ENCODE data around the gene FBXW7.

Gene FBXW7

DNA sequence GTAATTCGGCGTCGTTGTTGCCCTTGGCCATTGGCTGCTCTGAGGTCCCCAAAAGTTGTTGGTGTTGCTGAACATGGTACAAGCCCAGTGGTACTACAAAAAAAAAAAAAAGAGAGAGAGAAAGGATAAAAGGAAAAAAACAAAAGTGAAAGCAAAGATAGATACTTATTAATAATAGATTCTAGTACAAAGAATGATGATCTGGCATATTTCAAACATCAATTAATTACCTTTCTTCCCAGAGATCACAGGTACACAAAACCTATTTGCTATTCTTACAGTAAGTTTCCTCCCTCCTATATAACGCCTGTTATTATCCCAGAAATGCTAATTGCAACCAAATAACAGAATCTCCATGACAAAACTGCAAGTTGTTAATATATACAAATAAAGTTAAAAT, 188.9 kb downstream of the FBXW7 start:
- Histone ChIP-seq H3K4me1 (peaks cover 9% of the 10 kb centered on the region; the same call in 1 of the 2 replicates), H3K36me3 (peaks cover 46% of the 10 kb centered on the region), H3K9ac (peak overlapping the region; percentile 62), H3K9me3 (no peaks in the 10 kb centered on the region), H4K20me1 (peaks cover 14% of the 10 kb centered on the region), H3K4me2 (peak overlapping the region; percentile 54), H3K4me3 (peak overlapping the region; percentile 72), H3K27me3 (no peaks in the 10 kb centered on the region), H3K27ac (peak overlapping the region; percentile 82)
- no peak for TF ChIP-seq Cebpa-rat (IDR thresholded peaks at IDR 0.05)

DNA sequence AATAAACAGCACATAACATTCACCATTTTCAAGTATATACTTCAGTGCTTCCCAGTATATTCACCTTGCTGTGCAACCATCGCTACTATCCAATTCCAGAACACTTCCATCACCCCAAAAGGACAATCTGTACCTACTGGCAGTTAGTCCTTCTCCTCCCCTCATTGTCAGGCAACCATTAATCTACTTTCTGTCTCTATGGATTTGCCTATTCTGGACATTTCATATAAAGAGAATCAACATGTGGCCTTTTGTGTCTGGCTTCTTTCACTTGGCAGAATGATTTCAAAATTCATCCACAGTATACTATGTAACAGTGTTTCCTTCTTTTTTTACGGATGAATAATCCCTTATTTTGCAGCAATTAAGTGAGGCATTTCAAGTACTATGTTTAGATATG, 189.4 kb downstream of the FBXW7 start:
- H3K36me3 ChIP-seq, result peaks cover 51% of the 10 kb centered on the region

DNA sequence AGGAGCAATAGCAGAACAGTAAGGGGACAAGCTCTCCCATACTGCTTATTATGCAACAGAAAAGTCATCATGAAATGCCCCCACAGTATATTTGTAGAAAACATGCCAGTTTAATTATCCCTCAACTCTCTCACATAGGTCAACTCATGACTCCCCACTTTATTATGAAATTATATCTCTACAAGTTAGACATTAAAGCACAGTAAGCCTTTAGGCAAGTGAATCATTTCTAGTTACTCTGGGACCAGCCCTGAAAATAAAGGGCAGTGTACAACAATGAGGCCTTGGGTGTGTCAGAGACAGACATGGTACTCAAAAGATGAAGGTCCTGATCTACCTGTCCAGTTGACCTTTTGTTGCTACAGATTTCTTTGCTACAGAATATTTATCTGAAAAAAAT, 191.9 kb downstream of the FBXW7 start:
- peaks cover 38% of the 10 kb centered on the region for H4K20me1 ChIP-seq
- H3K36me3 ChIP-seq, result peaks cover 74% of the 10 kb centered on the region
- peak overlapping the region; percentile 34 for H3K4me2 ChIP-seq
- H3K27me3 ChIP-seq, result no peaks in the 10 kb centered on the region
- H3K27ac ChIP-seq, result no peak overlapping the region; the same call in 1 of the 2 replicates
- TF ChIP-seq Cebpa-rat (IDR thresholded peaks at IDR 0.05), result no peak
- H3K4me3 ChIP-seq, result no peak overlapping the region
- H3K4me1 ChIP-seq, result peaks cover 21% of the 10 kb centered on the region
- H3K9me3 ChIP-seq, result no peaks in the 10 kb centered on the region
- H3K9ac ChIP-seq, result no peak overlapping the region

More for the DNA sequence above, 189.4 kb downstream of the FBXW7 start:
- Histone ChIP-seq H3K9me3 (no peaks in the 10 kb centered on the region), H3K4me2 (peak overlapping the region; percentile 54), H4K20me1 (peaks cover 19% of the 10 kb centered on the region), H3K4me1 (peaks cover 14% of the 10 kb centered on the region), H3K9ac (peak overlapping the region; percentile 62), H3K27me3 (no peaks in the 10 kb centered on the region), H3K27ac (peak overlapping the region; percentile 82), H3K4me3 (peak overlapping the region; percentile 72)
- TF ChIP-seq Cebpa-rat (IDR thresholded peaks at IDR 0.05), result no peak

DNA sequence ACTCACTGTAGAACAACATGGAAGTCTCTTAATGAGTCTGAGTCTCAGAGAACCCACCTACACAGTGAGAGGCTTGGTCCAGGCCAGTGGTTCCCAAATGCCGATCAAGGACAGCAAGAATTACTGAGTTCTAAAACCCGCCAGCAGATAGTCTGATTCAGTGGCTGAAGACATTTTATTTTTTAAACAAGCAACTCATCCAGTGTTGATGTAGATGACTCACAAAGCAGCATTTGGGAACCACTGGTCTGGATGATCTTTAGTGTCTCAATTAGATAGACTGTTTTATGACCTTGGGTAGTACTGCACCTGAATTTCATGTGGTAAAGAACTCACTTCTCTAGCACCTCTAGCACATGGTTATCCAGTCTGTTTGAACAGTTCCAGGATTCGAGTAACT, 193.6 kb downstream of the FBXW7 start:
- H3K4me3 ChIP-seq, result no peak overlapping the region
- peaks cover 54% of the 10 kb centered on the region for H4K20me1 ChIP-seq
- no peaks in the 10 kb centered on the region for H3K27me3 ChIP-seq
- no peak overlapping the region for H3K27ac ChIP-seq
- H3K9ac ChIP-seq, result no peak overlapping the region
- no peak overlapping the region for H3K4me2 ChIP-seq
- peaks cover 81% of the 10 kb centered on the region for H3K36me3 ChIP-seq
- H3K4me1 ChIP-seq, result peaks cover 21% of the 10 kb centered on the region
- TF ChIP-seq Cebpa-rat (IDR thresholded peaks at IDR 0.05), result no peak
- no peaks in the 10 kb centered on the region for H3K9me3 ChIP-seq

DNA sequence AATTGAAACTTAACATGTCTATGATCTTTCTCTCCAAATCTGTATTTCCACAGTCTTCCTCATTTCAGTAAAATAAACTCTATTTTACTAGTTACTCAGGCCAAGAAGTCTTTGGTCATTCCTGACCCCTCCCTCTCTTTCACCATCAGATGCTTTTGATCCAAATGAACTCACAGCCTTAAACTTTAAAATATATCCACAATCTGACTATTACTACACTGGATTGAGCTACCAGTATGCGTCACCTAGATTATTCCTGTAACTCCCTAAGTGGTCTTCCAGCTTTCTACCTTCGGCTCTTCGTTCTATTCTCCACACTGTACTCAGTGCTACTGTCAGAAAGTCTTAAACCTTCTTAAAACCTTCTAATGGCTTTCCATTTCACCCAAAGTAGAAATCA, 195.1 kb downstream of the FBXW7 start:
- no peaks in the 10 kb centered on the region for H3K27me3 ChIP-seq
- no peak overlapping the region for H3K9ac ChIP-seq
- H3K27ac ChIP-seq, result no peak overlapping the region
- no peaks in the 10 kb centered on the region for H3K9me3 ChIP-seq
- peaks cover 54% of the 10 kb centered on the region for H4K20me1 ChIP-seq
- H3K4me1 ChIP-seq, result peaks cover 21% of the 10 kb centered on the region
- H3K4me2 ChIP-seq, result peak overlapping the region; percentile 18; the same call in 1 of the 2 replicates
- no peak overlapping the region for H3K4me3 ChIP-seq
- H3K36me3 ChIP-seq, result peaks cover 69% of the 10 kb centered on the region
- TF ChIP-seq Cebpa-rat (IDR thresholded peaks at IDR 0.05), result no peak

DNA sequence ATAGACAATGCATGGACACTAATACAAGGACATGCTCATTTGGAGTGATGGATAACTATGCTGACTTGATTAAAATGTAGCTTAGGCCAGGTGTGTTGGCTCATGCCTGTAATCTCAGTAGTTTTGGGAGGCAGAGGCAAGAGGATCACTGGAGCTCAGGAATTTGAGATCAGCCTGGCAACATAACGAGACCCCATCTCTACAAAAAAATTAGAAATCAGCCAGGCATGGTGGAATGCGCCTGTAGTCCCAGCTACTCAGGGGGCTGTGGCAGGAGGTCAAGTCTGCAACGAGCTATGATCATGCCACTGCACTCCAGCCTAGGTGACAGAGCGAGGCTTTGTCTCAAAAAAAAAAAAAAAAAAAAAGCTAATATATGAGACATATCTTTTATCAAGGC, 196.3 kb downstream of the FBXW7 start:
- Histone ChIP-seq H3K4me3 (no peak overlapping the region), H3K9me3 (no peaks in the 10 kb centered on the region), H3K36me3 (peaks cover 68% of the 10 kb centered on the region), H3K27ac (no peak overlapping the region), H3K9ac (no peak overlapping the region), H3K27me3 (no peaks in the 10 kb centered on the region), H3K4me1 (peaks cover 21% of the 10 kb centered on the region), H3K4me2 (no peak overlapping the region), H4K20me1 (peaks cover 66% of the 10 kb centered on the region)
- TF ChIP-seq Cebpa-rat (IDR thresholded peaks at IDR 0.05), result no peak

DNA sequence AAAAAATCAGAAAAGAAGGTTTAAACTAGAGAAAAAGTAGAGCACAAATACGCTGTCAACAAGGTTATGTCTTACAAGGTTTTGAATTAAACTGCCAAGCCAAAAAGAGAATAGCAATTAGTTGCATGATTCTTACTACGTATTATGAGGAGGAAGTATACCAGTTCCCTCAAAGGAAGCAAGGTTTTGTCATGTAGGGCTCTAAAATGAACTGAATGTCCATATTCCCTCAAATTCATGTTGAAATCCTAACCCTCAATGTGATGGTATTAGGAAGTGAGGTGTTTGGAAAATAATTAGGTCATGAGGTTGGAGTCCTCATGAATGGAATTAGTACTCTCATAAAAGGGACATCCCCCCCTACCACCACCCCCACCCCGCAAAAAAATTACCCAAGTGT, 201.0 kb downstream of the FBXW7 start:
- H3K4me2 ChIP-seq, result no peak overlapping the region
- H3K4me3 ChIP-seq, result no peak overlapping the region
- no peak overlapping the region for H3K9ac ChIP-seq
- peaks cover 78% of the 10 kb centered on the region for H4K20me1 ChIP-seq
- TF ChIP-seq Cebpa-rat (IDR thresholded peaks at IDR 0.05), result no peak
- no peaks in the 10 kb centered on the region for H3K9me3 ChIP-seq
- peaks cover 65% of the 10 kb centered on the region for H3K36me3 ChIP-seq
- no peak overlapping the region for H3K27ac ChIP-seq
- H3K4me1 ChIP-seq, result no peaks in the 10 kb centered on the region
- no peaks in the 10 kb centered on the region for H3K27me3 ChIP-seq

DNA sequence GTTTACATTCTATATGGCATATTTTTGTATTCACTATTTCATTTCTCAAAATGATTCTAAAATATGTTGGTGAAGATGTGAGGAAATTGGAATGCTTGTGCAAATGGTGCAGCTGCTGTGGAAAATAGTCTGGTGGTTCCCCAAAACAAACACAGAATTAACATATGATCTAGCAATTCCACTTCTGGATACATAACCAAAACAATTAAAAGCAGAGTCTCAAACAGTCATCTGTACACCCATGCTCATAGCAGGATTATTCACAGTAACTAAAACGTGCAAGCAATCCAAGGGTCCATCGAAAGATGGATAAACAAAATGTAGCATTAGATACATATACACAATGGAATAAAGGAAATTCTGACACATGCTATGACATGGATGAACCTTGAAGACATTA, 204.8 kb downstream of the FBXW7 start:
- peaks cover 67% of the 10 kb centered on the region for H4K20me1 ChIP-seq
- H3K4me3 ChIP-seq, result no peak overlapping the region
- no peak overlapping the region for H3K27ac ChIP-seq
- H3K4me2 ChIP-seq, result no peak overlapping the region
- H3K9ac ChIP-seq, result no peak overlapping the region
- H3K27me3 ChIP-seq, result no peaks in the 10 kb centered on the region
- TF ChIP-seq Cebpa-rat (IDR thresholded peaks at IDR 0.05), result no peak
- 0 out of 2 replicates have a peak, but pooled peaks cover 4% of the 10 kb centered on the region for H3K4me1 ChIP-seq
- H3K9me3 ChIP-seq, result no peaks in the 10 kb centered on the region
- peaks cover 86% of the 10 kb centered on the region for H3K36me3 ChIP-seq

DNA sequence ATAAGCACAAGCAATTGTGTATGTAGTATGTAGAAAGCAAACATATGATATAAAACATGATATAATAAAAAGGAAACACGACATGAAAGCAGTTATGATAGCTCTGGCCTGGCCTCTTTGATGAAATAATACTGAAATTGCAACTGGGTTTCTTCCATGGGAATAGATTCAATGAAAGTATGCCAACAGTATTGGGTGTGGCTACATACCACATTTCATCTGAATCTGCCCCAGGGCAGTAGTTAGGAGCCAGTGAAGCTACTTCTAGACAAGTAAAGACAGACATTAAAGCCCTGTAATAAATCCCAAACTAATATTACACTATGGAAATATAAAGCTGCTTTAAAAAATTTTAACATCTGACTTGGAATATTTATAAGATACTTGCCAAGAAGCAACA, 207.3 kb downstream of the FBXW7 start:
- Histone ChIP-seq H4K20me1 (peaks cover 67% of the 10 kb centered on the region; the same call in 1 of the 2 replicates), H3K36me3 (peaks cover 87% of the 10 kb centered on the region), H3K4me1 (0 out of 2 replicates have a peak, but pooled peaks cover 4% of the 10 kb centered on the region), H3K4me3 (no peak overlapping the region), H3K27me3 (no peaks in the 10 kb centered on the region), H3K9ac (no peak overlapping the region), H3K27ac (no peak overlapping the region), H3K4me2 (no peak overlapping the region), H3K9me3 (no peaks in the 10 kb centered on the region)
- TF ChIP-seq Cebpa-rat (IDR thresholded peaks at IDR 0.05), result no peak

DNA sequence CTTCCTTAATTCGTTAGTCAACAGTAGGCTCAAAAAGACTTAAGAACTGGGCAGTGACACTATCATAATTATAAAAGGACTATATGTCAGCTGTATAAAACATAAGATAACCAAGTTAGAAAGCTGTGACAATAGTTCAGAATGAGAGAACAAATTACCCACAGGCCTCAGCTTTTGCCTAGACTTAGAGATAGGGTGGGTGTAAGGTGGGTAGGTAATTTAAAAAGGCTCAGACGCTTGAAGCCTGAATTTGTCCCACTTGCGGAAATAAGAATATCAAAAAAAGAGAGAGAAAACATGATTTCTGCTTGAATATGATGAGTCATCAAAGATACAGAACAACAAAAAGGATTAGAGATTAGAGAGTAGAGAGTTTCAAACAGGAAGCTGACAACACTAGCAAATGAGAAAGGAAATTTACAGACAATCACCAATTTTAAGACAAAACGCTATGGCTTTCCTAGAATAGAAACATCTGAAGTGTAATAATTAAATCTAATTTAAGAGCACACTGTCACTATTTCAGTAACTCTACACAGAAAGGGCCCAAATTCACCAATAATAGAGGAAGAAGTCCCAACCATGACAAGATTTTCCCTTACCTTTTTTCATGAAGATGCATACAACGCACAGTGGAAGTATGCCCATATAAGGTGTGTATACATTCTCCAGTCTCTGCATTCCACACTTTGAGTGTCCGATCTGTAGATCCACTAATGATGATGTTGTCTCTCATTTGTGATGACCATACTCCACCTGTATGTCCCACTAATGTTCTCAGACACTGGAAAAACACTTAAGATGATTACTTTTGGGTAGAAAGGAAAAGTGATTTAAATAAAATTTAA, 208.1 kb downstream of the FBXW7 start:
- Histone ChIP-seq H4K20me1 (peaks cover 71% of the 10 kb centered on the region; the same call in 1 of the 2 replicates), H3K9ac (no peak overlapping the region), H3K36me3 (peaks cover 93% of the 10 kb centered on the region), H3K9me3 (no peaks in the 10 kb centered on the region), H3K4me3 (no peak overlapping the region), H3K27me3 (no peaks in the 10 kb centered on the region), H3K4me1 (0 out of 2 replicates have a peak, but pooled peaks cover 4% of the 10 kb centered on the region), H3K4me2 (no peak overlapping the region), H3K27ac (no peak overlapping the region)
- no peak for TF ChIP-seq Cebpa-rat (IDR thresholded peaks at IDR 0.05)
